ENCODE data around the gene GNG8. TPM values are rescaled to one million over a fixed set of nuclear protein-coding genes. Genes with fewer than 3 reads are reported as not detected.

GNG8 gene
- polyA plus RNA-seq, 1 of the 3 experiments (the other 2 are of a cell fraction): not detected

DNA sequence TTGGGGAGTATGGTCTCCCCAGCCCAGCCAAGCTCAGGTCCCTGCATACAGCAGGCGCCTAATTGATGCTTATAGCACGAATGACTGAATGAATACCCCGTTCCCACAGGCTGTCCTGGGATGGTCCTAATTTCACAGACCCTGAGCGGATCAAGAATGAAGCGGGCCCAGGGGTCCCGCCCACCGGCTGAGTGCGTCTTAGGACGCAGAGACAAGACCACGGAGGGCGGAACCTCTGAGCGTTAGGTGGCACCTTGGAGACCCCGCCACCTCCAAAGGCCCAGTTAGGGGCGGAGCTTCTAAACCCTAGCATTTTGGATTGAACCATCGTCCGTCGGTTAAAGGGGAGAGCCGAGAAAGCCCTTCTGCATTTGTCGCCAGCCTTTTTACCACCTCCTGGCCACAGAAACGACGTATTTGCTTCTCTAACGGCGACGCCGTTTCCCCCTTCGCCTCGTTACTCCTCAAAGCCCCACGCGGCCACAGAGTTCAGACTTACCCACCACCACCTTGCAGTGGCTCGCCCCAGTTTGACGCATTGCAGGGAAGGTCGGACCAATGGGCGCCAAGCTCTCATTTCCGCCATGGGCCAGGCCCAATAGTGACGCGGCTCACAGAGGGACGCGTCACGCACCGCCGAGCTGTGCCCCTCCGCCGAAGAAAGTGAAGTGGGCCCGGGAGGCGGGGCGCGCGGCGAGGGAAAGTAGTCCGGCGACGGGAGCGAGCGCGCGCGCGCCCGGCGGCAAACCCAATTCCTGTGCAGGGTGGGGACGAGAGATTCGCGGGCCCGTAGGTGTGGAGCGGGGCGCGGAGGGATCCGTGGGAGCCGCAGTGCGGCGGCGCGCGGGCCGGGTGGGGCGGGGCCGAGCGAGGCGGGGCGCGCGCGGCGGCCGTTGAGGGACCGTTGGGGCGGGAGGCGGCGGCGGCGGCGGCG is 35.4 kb downstream of the GNG8 start:
- POLR2A ChIA-PET: interaction anchor here (0.6 to 2.6 kb wide), 10 partner anchors 11 to 513 kb away, joined by 3 to 11 read pairs (median 5); partner anchors contain the start of genes DACT3 and ZC3H4
- peaks cover 0 to 3% of the 10 kb centered on the region in 2 experiments for H3K36me3 ChIP-seq (replicated peaks in 1 of 2; ENCODE audit: control insufficient read depth in 1 of 2, insufficient read depth in 2 of 2, low read length in 1 of 2)
- WGBS (ENCODE audit: low lambda C conversion rate): 1% methylated on average over 40 of the region's 93 CpGs

More for the DNA sequence above, 35.4 kb downstream of the GNG8 start:
- TF ChIP-seq POLR2AphosphoS5 (IDR thresholded peaks at IDR 0.05; ENCODE audit: low read depth, low read length): peak; percentile 95
- peak; percentile 97 for TF ChIP-seq CHD2 (IDR thresholded peaks at IDR 0.05; ENCODE audit: low read length, partially characterized antibody)
- TF ChIP-seq, protein P1, sequence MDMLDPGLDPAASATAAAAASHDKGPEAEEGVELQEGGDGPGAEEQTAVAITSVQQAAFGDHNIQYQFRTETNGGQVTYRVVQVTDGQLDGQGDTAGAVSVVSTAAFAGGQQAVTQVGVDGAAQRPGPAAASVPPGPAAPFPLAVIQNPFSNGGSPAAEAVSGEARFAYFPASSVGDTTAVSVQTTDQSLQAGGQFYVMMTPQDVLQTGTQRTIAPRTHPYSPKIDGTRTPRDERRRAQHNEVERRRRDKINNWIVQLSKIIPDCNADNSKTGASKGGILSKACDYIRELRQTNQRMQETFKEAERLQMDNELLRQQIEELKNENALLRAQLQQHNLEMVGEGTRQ (IDR thresholded peaks at IDR 0.05; ENCODE audit: borderline replicate concordance, low read depth, low read length): no peak
- TF ChIP-seq, protein P2, sequence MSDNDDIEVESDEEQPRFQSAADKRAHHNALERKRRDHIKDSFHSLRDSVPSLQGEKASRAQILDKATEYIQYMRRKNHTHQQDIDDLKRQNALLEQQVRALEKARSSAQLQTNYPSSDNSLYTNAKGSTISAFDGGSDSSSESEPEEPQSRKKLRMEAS (IDR thresholded peaks at IDR 0.05; ENCODE audit: low read depth): peak; percentile 76
- TF ChIP-seq JUND (IDR thresholded peaks at IDR 0.05): peak; percentile 53
- peak; percentile 48 for TF ChIP-seq NRF1 (IDR thresholded peaks at IDR 0.05; ENCODE audit: low read depth, low read length)
- TF ChIP-seq RFX5 (IDR thresholded peaks at IDR 0.05; ENCODE audit: low read length): 0 out of 2 replicates have a peak, but pooled peaks have one; percentile 16
- TF ChIP-seq, protein P3, sequence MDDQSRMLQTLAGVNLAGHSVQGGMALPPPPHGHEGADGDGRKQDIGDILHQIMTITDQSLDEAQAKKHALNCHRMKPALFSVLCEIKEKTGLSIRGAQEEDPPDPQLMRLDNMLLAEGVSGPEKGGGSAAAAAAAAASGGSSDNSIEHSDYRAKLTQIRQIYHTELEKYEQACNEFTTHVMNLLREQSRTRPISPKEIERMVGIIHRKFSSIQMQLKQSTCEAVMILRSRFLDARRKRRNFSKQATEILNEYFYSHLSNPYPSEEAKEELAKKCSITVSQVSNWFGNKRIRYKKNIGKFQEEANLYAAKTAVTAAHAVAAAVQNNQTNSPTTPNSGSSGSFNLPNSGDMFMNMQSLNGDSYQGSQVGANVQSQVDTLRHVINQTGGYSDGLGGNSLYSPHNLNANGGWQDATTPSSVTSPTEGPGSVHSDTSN (IDR thresholded peaks at IDR 0.05): peak; percentile 89
- TF ChIP-seq FOXJ3 (CRISPR knock-in tag; IDR thresholded peaks at IDR 0.05): no peak
- 0 out of 2 replicates have a peak, but pooled peaks have one; percentile 23 for TF ChIP-seq YY1 (IDR thresholded peaks at IDR 0.05; ENCODE audit: low read depth)
- TF ChIP-seq RXRA (IDR thresholded peaks at IDR 0.05; ENCODE audit: borderline replicate concordance, low read depth): no peak; the same call in 1 of the 2 replicates
- TF ChIP-seq TAF1 (IDR thresholded peaks at IDR 0.05; ENCODE audit: borderline replicate concordance, low read depth, low read length): peak; percentile 80
- peak in 1 of 2 experiments; percentile 65; a peak in 1 of 4 replicates for TF ChIP-seq EP300 (IDR thresholded peaks at IDR 0.05; ENCODE audit: borderline replicate concordance in 1 of 2, low read depth in 1 of 2, low read length in 1 of 2)
- peak; percentile 68 for TF ChIP-seq MXI1 (IDR thresholded peaks at IDR 0.05; ENCODE audit: low read depth, low read length)
- no peak for TF ChIP-seq NFIC (IDR thresholded peaks at IDR 0.05; ENCODE audit: borderline replicate concordance)
- TF ChIP-seq, protein P4, sequence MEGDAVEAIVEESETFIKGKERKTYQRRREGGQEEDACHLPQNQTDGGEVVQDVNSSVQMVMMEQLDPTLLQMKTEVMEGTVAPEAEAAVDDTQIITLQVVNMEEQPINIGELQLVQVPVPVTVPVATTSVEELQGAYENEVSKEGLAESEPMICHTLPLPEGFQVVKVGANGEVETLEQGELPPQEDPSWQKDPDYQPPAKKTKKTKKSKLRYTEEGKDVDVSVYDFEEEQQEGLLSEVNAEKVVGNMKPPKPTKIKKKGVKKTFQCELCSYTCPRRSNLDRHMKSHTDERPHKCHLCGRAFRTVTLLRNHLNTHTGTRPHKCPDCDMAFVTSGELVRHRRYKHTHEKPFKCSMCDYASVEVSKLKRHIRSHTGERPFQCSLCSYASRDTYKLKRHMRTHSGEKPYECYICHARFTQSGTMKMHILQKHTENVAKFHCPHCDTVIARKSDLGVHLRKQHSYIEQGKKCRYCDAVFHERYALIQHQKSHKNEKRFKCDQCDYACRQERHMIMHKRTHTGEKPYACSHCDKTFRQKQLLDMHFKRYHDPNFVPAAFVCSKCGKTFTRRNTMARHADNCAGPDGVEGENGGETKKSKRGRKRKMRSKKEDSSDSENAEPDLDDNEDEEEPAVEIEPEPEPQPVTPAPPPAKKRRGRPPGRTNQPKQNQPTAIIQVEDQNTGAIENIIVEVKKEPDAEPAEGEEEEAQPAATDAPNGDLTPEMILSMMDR (IDR thresholded peaks at IDR 0.05): no peak
- TF ChIP-seq TCF12 (IDR thresholded peaks at IDR 0.05): peak; percentile 4; the same call in 1 of the 2 replicates
- TF ChIP-seq, protein P5, sequence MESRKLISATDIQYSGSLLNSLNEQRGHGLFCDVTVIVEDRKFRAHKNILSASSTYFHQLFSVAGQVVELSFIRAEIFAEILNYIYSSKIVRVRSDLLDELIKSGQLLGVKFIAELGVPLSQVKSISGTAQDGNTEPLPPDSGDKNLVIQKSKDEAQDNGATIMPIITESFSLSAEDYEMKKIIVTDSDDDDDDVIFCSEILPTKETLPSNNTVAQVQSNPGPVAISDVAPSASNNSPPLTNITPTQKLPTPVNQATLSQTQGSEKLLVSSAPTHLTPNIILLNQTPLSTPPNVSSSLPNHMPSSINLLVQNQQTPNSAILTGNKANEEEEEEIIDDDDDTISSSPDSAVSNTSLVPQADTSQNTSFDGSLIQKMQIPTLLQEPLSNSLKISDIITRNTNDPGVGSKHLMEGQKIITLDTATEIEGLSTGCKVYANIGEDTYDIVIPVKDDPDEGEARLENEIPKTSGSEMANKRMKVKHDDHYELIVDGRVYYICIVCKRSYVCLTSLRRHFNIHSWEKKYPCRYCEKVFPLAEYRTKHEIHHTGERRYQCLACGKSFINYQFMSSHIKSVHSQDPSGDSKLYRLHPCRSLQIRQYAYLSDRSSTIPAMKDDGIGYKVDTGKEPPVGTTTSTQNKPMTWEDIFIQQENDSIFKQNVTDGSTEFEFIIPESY (IDR thresholded peaks at IDR 0.05; ENCODE audit: borderline replicate concordance, low read depth): 0 out of 2 replicates have a peak, but pooled peaks have one; percentile 23
- peak; percentile 27; the same call in 1 of the 2 replicates for TF ChIP-seq SIN3A (IDR thresholded peaks at IDR 0.05; ENCODE audit: borderline replicate concordance, low read depth, low read length)
- no peak; the same call in 1 of the 2 replicates for TF ChIP-seq MEF2A (IDR thresholded peaks at IDR 0.05; ENCODE audit: borderline replicate concordance, low read depth)
- no peak for TF ChIP-seq GATA2 (CRISPR knock-in tag; IDR thresholded peaks at IDR 0.05)
- peak; percentile 57 for TF ChIP-seq ELF1 (IDR thresholded peaks at IDR 0.05)
- peak; percentile 24; the same call in 1 of the 2 replicates for TF ChIP-seq FOSL2 (IDR thresholded peaks at IDR 0.05; ENCODE audit: borderline replicate concordance, low read depth)
- TF ChIP-seq FOXM1 (IDR thresholded peaks at IDR 0.05; ENCODE audit: low read depth): no peak; the same call in 1 of the 2 replicates
- no peak for TF ChIP-seq TEAD4 (IDR thresholded peaks at IDR 0.05; ENCODE audit: borderline replicate concordance, insufficient read depth)
- Histone ChIP-seq H3K27me3 (ENCODE audit: insufficient read depth) (no peaks in the 10 kb centered on the region), H3K79me2 (ENCODE audit: insufficient read depth) (peaks cover 45% of the 10 kb centered on the region), H2AFZ (ENCODE audit: low read depth) (peak overlapping the region; percentile 88), H4K20me1 (ENCODE audit: insufficient read depth) (peaks cover 33% of the 10 kb centered on the region), H3K4me3 (ENCODE audit: low read depth in 2 of 2, low read length in 1 of 2) (peak overlapping the region; percentile 98 to 100), H3K9me2 (no peaks in the 10 kb centered on the region), H3K4me2 (peak overlapping the region; percentile 69), H3F3A (replicated peaks; ENCODE audit: insufficient read depth) (no peaks in the 10 kb centered on the region), H3K4me1 (ENCODE audit: control insufficient read depth in 1 of 2, insufficient read depth in 2 of 2, low read depth in 1 of 2, low read length in 1 of 2) (peaks cover 19 to 31% of the 10 kb centered on the region in 2 experiments), H3K9ac (peak overlapping the region; percentile 97), H3K27ac (ENCODE audit: low read depth in 2 of 2, low read length in 1 of 2) (peak overlapping the region; percentile 94 to 100), H3K9me3 (no peaks in the 10 kb centered on the region; the same call in 1 of the 2 replicates)
- CTCF ChIA-PET: interaction anchor here (0.9 to 23.7 kb wide), 14 partner anchors 11 to 412 kb away, joined by 3 to 471 read pairs (median 5); partner anchors contain the start of genes AP2S1 and DACT3
- DNase-seq: peak; percentile 96
